Breast epithelium (tissue), 4 donors: Measurements from ENCODE around the gene DCLK1. TPM values are rescaled to one million over a fixed set of nuclear protein-coding genes. Genes with fewer than 3 reads are reported as not detected.
"Not testable (repeated sequence)": the region's sequence is repeated elsewhere in the genome, so short reads cannot be mapped to it uniquely, and the experiment has no call there.

Experiments used
- DNase-seq, 2 donors: peaks; one replicate each; pipeline ENCODE4 v3.0.0-alpha.2; 2019; ENCODE audit warnings: low spot score in 2 of 2
- H3K27ac ChIP-seq, 2 donors: fragments of 200-600 bp; sonication (generic) in 1 of 2; one replicate each; pipeline ENCODE4 v1.5.1; 2016 to 2019; ENCODE audit warnings: mild to moderate bottlenecking in 1 of 2
- H3K27me3 ChIP-seq, 2 donors: fragments of 200-600 bp; sonication (generic) in 1 of 2; one replicate each; pipeline versions ENCODE4 v1.5.1 to v1.6.0; 2017 to 2019; ENCODE audit warnings: control low read depth in 1 of 2, mild to moderate bottlenecking in 1 of 2
- H3K36me3 ChIP-seq: fragments of 200-600 bp; one replicate; pipeline ENCODE4 v1.5.1; 2019
- H3K4me1 ChIP-seq, 2 donors: fragments of 200-600 bp; sonication (generic); one replicate each; pipeline ENCODE4 v1.5.1; 2016 to 2019; ENCODE audit warnings: control low read depth in 1 of 2
- H3K4me3 ChIP-seq, 3 donors: fragments of 200-600 bp; sonication (generic); 1 replicate in 2 of 3; 2 replicates in 1 of 3; pipeline ENCODE4 v1.5.1; 2016 to 2019; ENCODE audit warnings: mild to moderate bottlenecking in 3 of 3, moderate library complexity in 2 of 3
- H3K9me3 ChIP-seq, 2 donors: fragments of 200-600 bp; sonication (generic) in 1 of 2; one replicate each; pipeline ENCODE4 v1.5.1; 2016 to 2019; ENCODE audit warnings: control low read depth in 1 of 2
- POLR2A ChIP-seq: fragments of 450-650 bp; IDR thresholded peaks from one replicate; pipeline ENCODE4 v1.6.1; 2016; ENCODE audit warnings: antibody characterized with exemption, mild to moderate bottlenecking, moderate library complexity
- POLR2AphosphoS5 ChIP-seq, 3 donors: sonication (generic); formaldehyde crosslinking; IDR thresholded peaks; one replicate each; pipeline ENCODE4 v1.6.1; 2017; ENCODE audit warnings: antibody characterized with exemption in 3 of 3
- intact Hi-C: fragments of 100-400 bp; cut with DNase I; formaldehyde crosslinking; loops from one replicate; pipeline ENCODE4 v1.15.1; 2023; ENCODE audit warnings: low total_unique reads
- total RNA-seq, 3 donors: library from RNA; depleted of rRNA; stranded (reverse); fragments of >200 nt; gene quantifications; one replicate each; pipeline ENCODE4 v1.1.0, GENCODE V29; 2016
- TF ChIP-seq, protein P1 (sequence below), 3 donors: fragments of 450-650 bp; IDR thresholded peaks; one replicate each; pipeline ENCODE4 v1.5.1; 2016 to 2017; ENCODE audit warnings: antibody characterized with exemption in 3 of 3, mild to moderate bottlenecking in 3 of 3, moderate library complexity in 3 of 3

Gene DCLK1
- total RNA-seq, 3 donors from 2014 or later: 21.2 to 158 (median 28.2) TPM

GRCh38 chr13:35984776-35985453, 146.3 kb downstream of the DCLK1 start:
- H3K4me3 ChIP-seq: no peak overlapping the region
- TF ChIP-seq POLR2AphosphoS5 (IDR thresholded peaks at IDR 0.05): no peak
- no peak for TF ChIP-seq POLR2A
- TF ChIP-seq, protein P1, sequence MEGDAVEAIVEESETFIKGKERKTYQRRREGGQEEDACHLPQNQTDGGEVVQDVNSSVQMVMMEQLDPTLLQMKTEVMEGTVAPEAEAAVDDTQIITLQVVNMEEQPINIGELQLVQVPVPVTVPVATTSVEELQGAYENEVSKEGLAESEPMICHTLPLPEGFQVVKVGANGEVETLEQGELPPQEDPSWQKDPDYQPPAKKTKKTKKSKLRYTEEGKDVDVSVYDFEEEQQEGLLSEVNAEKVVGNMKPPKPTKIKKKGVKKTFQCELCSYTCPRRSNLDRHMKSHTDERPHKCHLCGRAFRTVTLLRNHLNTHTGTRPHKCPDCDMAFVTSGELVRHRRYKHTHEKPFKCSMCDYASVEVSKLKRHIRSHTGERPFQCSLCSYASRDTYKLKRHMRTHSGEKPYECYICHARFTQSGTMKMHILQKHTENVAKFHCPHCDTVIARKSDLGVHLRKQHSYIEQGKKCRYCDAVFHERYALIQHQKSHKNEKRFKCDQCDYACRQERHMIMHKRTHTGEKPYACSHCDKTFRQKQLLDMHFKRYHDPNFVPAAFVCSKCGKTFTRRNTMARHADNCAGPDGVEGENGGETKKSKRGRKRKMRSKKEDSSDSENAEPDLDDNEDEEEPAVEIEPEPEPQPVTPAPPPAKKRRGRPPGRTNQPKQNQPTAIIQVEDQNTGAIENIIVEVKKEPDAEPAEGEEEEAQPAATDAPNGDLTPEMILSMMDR (IDR thresholded peaks at IDR 0.05): no peak
- no peaks in the 10 kb centered on the region for H3K36me3 ChIP-seq
- no peaks in the 10 kb centered on the region for H3K9me3 ChIP-seq
- no peaks in the 10 kb centered on the region for H3K27me3 ChIP-seq
- DNase-seq: no peak
- no peak overlapping the region for H3K27ac ChIP-seq
- no peaks in the 10 kb centered on the region for H3K4me1 ChIP-seq
- intact Hi-C loops: no loop called here

DNA sequence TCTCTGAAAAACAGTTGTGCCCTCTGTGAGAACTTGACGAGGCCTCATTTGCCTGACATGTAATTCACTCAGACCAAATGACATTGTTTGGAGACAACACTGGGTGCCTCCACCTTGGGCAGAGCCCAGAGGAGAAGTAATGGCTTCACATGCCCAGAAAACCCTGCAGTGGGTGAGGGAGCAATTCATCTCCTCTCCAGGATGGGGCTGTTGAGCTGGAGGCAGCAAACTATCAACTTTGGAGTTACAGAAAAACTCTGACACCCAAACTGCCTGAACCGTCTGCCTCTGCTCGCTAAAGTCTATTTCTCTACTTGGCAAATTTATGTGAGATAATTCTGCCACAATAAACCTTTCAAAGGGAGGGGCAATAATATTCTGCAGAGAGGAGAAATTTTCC, 146.9 kb downstream of the DCLK1 start:
- no peaks in the 10 kb centered on the region for H3K4me1 ChIP-seq
- no peaks in the 10 kb centered on the region for H3K27me3 ChIP-seq
- no peak overlapping the region for H3K4me3 ChIP-seq
- DNase-seq: no peak
- TF ChIP-seq, protein P1 (IDR thresholded peaks at IDR 0.05): no peak
- TF ChIP-seq POLR2A (no peak), POLR2AphosphoS5 (IDR thresholded peaks at IDR 0.05) (no peak)
- H3K27ac ChIP-seq: no peak overlapping the region
- intact Hi-C loops: no loop called here
- H3K36me3 ChIP-seq: no peaks in the 10 kb centered on the region
- H3K9me3 ChIP-seq: no peaks in the 10 kb centered on the region

- H3K4me3 ChIP-seq, H3K27ac ChIP-seq, H3K9me3 ChIP-seq, H3K27me3 ChIP-seq, H3K36me3 ChIP-seq, intact Hi-C loops, H3K4me1 ChIP-seq, DNase-seq: not testable (repeated sequence)
Observed at GRCh38 chr13:35983703-35984102, 147.5 kb downstream of the DCLK1 start.

DNA sequence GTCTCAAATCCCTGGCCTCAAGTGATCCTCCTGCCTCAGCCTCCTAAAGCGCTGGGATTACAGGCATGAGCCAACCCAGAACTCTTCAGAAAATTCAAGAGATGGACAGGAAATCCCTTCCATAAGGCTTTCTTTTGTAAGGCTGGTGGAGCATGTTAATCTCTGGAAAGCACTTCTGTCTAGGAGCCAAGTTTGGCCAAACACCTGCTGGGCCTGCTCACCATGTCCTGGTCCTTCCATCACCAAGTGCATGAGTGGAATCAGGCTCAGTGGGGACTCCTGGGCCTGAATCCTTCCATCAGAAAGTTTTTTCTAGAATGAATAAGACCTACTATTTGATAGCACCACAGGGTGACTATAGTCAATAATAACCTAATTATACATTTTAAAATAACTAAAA, 148.0 kb downstream of the DCLK1 start:
- Histone ChIP-seq H3K4me1 (peaks cover 0 to 7% of the 10 kb centered on the region in 2 donors), H3K9me3 (no peaks in the 10 kb centered on the region), H3K4me3 (no peak overlapping the region), H3K27ac (no peak overlapping the region), H3K27me3 (no peaks in the 10 kb centered on the region), H3K36me3 (no peaks in the 10 kb centered on the region)
- intact Hi-C loops: no loop called here
- no peak for TF ChIP-seq POLR2A
- TF ChIP-seq POLR2AphosphoS5 (IDR thresholded peaks at IDR 0.05): no peak
- TF ChIP-seq, protein P1 (IDR thresholded peaks at IDR 0.05): no peak
- DNase-seq: no peak

GRCh38 chr13:35979361-35979951, 151.7 kb downstream of the DCLK1 start:
- peak in 1 of 2 donors; percentile 64 for DNase-seq
- Histone ChIP-seq H3K36me3 (no peaks in the 10 kb centered on the region), H3K27ac (peak overlapping the region; percentile 75 to 83), H3K27me3 (no peaks in the 10 kb centered on the region), H3K4me1 (peaks cover 0 to 7% of the 10 kb centered on the region in 2 donors), H3K9me3 (no peaks in the 10 kb centered on the region), H3K4me3 (peak overlapping the region in 1 of 3 donors; percentile 44)
- intact Hi-C loops: loop anchor here (10.0 kb wide), 1 partner anchor 275 kb away; no protein-coding TSS in a partner anchor
- TF ChIP-seq POLR2AphosphoS5 (IDR thresholded peaks at IDR 0.05): peak; percentile 45 to 80 (median 68)
- no peak for TF ChIP-seq POLR2A
- TF ChIP-seq, protein P1 (IDR thresholded peaks at IDR 0.05): no peak
